Limb (tissue), 2 donors: ENCODE results near the gene NRL.
"Not testable (repeated sequence)": the region's sequence is repeated elsewhere in the genome, so short reads cannot be mapped to it uniquely, and the experiment has no call there.

Experiments
- DNase-seq, 2 donors: peaks; one replicate each; pipeline ENCODE4 v3.0.0-alpha.2; 2016; ENCODE audit errors: extremely low spot score in 2 of 2

Gene NRL

GRCh38 chr14:24053548-24054323 is 61.0 kb downstream of the NRL start:
- no peak for DNase-seq

GRCh38 chr14:24052656-24053547 is 61.8 kb downstream of the NRL start:
- DNase-seq = no peak

- DNase-seq = peak; percentile 54 to 86
Measured at GRCh38 chr14:24051789-24052655, 62.7 kb downstream of the NRL start, which contains the start of gene CARMIL3. CARMIL3 (plus strand) TSS chr14:24052009; CDS start chr14:24052154, 145 bp downstream.

GRCh38 chr14:24051176-24051788 is 63.5 kb downstream of the NRL start:
- no peak for DNase-seq

DNA sequence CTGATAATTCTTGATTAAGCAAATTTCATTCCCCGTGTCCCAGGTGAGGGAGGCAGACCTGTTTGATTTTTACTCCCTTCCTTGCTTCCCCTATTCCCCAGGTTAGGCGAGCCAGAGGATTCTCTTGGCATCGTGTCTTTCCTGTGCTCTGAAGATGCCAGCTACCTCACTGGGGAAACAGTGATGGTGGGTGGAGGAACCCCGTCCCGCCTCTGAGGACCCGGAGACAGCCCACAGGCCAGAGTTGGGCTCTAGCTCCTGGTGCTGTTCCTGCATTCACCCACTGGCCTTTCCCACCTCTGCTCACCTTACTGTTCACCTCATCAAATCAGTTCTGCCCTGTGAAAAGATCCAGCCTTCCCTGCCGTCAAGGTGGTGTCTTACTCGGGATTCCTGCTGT is 64.0 kb downstream of the NRL start:
- not testable (repeated sequence) for DNase-seq

- not testable (repeated sequence) for DNase-seq
Measured at GRCh38 chr14:24049002-24049401, 65.7 kb downstream of the NRL start.

- DNase-seq = no peak
Measured at GRCh38 chr14:24042746-24043145, 72.0 kb downstream of the NRL start.

DNA sequence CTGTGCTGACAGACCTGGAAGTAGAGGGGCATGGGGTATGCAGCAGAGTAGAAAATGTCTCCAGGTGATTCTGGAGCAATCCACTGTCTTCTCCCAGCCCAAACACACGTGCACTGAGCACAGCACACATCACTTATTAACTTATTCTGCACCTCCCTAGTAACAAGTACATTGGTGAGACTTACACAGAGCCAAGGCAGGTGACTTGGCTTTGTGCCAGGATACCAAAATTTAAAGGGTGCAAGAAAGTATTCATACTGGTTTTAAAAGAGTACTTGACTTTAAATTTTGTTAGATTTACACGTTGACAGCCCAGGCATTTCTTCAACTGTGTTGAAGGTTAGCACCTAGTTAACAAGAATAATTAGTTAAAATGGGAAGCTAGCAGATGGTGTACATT is 74.1 kb downstream of the NRL start:
- DNase-seq = no peak

- DNase-seq = no peak
Measured at GRCh38 chr14:24038686-24039085, 76.1 kb downstream of the NRL start.

GRCh38 chr14:24037658-24038037 is 77.1 kb downstream of the NRL start:
- DNase-seq = no peak

DNA sequence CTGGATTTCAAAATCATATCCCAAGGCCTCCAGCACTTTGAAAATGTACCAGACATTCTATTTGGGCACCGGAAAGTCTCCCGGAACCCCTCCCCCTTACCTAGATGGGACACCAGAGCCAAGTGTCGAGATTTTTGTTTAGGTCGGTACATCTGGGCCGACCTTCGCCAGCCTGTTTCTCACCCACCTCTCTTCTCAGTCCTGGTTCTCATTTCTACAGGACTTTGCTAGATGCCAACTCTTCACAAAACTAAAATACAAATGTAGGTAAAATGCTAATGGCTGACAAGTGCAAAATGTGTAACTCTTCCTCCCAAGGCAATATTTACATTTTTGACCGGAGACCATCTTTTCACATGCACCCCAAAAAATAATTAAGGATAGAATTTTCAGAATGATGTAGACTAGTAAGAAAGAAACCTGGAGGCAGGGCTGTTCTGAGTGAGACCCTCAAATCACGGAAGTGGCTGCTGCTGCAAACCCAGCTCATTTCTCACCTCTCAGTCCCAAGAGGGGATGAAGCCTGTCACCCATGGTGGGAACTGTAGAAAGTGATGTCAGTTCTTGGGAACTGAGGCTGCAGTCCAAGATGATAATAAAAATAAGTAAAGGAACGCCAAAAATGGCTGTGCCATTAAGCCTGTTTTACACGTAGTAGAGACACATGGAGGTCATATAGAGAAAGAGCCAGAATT is 77.6 kb downstream of the NRL start:
- not testable (repeated sequence) for DNase-seq

DNA sequence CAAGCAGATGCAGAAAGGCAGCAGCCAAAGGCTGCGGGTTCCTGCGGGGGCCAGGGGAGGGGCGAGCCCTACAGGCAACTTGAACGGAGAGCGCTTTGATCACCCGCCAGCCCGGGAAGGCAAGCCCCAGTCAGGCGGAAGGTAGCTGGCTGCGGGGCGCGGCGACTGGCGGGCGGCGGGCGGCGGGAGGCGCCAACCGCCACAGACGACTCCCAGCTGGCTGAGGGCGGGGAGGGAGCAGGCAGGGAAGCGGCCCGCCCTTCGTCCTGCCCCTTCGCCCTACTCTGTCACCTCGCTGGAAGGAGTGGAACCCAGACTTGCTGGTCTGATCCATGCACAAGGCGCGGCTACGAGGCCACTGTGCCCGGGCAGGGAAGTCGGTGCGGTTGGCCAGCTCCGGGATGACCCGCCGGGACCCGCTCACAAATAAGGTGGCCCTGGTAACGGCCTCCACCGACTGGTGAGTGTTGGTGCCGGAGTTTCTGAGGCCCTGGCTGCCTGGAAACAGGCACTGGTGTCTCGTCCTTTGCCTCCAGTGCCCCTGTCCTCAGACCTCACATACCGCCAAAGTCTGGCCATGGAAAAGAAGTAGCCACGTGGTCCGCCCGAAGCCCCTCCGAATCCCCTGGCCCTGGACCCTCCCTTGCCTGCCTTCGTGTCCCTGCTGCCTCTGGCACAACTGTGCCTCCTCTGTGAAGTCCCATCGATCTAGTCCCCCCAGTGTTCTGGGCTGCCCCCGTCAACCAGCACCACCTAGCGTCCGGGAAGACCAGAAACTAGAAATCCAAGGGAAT is 78.4 kb downstream of the NRL start:
- peak; percentile 78 to 88 for DNase-seq

GRCh38 chr14:24035769-24036168 is 79.0 kb downstream of the NRL start:
- DNase-seq = not testable (repeated sequence)

GRCh38 chr14:24032727-24033418 is 81.9 kb downstream of the NRL start:
- DNase-seq = no peak

DNA sequence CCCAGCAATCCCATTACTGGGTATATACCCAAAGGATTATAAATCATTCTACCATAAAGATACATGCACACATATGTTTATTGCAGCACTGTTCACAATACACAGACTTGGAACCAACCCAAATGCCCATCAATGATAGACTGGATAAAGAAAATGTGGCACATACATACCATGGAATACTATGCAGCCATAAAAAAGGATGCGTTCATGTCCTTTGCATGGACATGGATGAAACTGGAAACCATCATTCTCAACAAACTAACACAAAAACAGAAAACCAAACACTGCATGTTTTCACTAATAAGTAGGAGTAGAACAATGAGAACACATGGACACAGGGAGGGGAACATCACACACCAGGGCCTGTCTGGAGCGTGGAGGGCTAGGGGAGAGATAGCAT is 83.4 kb downstream of the NRL start:
- not testable (repeated sequence) for DNase-seq

DNA sequence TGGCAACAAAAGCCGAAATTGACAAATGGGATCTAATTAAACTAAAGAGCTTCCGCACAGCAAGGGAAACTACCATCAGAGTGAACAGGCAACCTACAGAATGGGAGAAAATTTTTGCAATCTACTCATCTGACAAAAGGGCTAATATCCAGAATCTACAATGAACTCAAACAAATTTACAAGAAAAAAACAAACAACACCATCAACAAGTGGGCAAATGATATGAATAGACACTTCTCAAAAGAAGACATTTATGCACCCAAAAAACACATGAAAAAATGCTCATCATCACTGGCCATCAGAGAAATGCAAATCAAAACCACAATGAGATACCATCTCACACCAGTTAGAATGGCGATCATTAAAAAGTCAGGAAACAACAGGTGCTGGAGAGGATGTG is 85.1 kb downstream of the NRL start:
- DNase-seq = not testable (repeated sequence)
